GM12864 (cell line): ENCODE measurements around the gene AFDN.
"Not testable (repeated sequence)": the region's sequence is repeated elsewhere in the genome, so short reads cannot be mapped to it uniquely, and the experiment has no call there.

Experiments
- DNase-seq: peaks from one replicate; pipeline ENCODE4 v3.0.0-alpha.2; 2011; ENCODE audit warnings: low read depth
- H3K4me3 ChIP-seq: 2 replicates; pipeline ENCODE4 v1.5.1; 2011; ENCODE audit warnings: mild to moderate bottlenecking, low read depth, low read length, control low read depth
- TF ChIP-seq, protein P1 (sequence below): IDR thresholded peaks from 2 replicates; pipeline ENCODE4 v1.5.1; 2011; ENCODE audit warnings: low read depth, mild to moderate bottlenecking, moderate library complexity, low read length, control low read depth, inconsistent platforms; ENCODE audit errors: missing control alignments

Gene AFDN

DNA sequence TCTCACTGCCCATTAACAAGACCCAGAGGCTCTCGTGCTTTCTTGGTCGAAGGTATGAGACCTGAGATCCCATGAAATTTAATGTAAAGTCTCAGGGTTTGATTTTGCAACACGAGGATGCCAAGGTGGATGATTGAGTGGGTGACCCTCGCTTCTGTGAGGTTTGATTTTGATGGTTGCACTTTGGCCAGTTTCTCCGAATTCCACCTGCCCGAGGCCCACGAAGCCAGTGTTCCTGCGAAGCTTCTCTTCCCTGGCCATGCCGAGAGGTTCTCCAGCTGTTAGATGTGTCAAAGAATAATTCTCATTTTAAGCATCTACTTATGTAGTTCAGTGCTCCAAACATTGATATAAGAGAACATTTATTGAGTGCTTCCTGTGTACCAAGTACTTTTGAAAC is 170.9 kb downstream of the AFDN start, which contains the start of gene KIF25:
KIF25 (plus strand) TSS at position 30 of the 400 bp plus-strand sequence. CDS start 31,915 bp downstream, outside the sequence.
- no peak within 1 kb of the TSS for H3K4me3 ChIP-seq
- TF ChIP-seq, protein P1, sequence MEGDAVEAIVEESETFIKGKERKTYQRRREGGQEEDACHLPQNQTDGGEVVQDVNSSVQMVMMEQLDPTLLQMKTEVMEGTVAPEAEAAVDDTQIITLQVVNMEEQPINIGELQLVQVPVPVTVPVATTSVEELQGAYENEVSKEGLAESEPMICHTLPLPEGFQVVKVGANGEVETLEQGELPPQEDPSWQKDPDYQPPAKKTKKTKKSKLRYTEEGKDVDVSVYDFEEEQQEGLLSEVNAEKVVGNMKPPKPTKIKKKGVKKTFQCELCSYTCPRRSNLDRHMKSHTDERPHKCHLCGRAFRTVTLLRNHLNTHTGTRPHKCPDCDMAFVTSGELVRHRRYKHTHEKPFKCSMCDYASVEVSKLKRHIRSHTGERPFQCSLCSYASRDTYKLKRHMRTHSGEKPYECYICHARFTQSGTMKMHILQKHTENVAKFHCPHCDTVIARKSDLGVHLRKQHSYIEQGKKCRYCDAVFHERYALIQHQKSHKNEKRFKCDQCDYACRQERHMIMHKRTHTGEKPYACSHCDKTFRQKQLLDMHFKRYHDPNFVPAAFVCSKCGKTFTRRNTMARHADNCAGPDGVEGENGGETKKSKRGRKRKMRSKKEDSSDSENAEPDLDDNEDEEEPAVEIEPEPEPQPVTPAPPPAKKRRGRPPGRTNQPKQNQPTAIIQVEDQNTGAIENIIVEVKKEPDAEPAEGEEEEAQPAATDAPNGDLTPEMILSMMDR = no peak
- DNase-seq = no peak

DNA sequence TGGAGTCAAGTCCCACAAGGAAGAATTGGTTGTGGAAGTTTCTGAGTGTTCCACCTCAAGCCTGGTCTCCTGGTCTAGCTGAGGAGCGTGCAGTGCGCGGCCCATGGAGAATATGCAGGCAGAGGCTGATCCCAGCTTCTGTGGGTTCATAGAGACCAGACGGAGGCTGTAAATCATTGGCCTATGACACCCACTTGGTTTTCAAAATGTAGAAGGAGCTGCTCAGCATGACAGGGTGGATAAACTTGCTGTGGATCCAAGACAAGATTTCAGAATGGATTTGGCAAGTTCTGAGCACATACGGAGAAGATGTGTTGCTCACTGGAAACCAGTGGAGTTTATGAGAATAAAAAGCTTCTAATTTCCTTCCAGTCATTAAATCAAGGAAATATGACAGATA is 171.5 kb downstream of the AFDN start:
- no peak overlapping the region for H3K4me3 ChIP-seq
- TF ChIP-seq, protein P1 = no peak
- DNase-seq = no peak

DNA sequence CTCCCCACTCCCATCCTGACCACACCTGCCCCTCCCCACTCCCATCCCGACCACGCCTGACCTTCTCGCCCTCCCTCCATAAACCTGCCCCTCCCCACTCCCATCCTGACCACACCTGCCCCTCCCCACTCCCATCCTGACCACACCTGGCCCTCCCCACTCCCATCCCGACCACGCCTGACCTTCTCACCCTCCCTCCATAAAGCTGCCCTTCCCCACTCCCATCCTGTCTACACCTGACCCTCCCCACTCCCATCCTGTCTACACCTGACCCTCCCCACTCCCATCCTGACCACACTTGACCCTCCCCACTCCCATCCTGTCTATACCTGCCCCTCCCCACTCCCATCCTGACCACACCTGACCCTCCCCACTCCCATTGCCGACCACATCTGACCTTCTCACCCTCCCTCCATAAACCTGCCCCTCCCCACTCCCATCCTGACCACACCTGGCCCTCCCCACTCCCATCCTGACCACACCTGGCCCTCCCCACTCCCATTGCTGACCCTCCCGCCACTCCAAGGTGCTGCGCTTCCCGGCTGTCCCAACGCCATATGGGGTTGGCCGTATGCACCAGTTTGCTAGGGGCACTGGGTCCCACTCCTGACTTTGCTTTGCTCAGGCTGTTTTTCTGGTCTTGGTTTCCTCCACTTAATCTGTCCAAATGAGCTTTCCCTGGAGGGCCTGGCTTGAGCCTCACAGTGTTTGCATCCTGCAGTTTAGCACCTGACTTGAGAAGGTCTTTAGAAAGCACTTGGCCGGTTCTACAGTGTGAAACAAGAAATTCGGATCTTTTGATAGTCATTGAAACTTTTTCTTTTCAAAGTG is 173.7 kb downstream of the AFDN start:
- no peak for DNase-seq
- TF ChIP-seq, protein P1 = no peak
- no peak overlapping the region for H3K4me3 ChIP-seq

DNA sequence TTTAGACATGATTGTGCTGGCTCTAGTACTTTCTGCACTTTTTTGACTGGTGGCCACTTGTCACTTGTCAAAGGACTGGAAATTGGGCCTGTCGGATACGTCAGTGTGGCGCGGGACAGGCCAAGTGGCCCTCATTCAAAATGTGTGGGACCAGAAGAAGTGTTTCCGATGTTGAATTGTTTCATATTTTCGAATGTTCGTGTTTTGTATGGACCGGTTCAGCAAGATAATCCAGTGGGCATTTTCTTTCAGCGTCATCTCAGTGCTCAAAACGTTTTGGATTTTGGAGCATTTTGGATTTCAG is 174.3 kb downstream of the AFDN start:
- no peak overlapping the region for H3K4me3 ChIP-seq
- TF ChIP-seq, protein P1 = no peak
- DNase-seq = no peak

DNA sequence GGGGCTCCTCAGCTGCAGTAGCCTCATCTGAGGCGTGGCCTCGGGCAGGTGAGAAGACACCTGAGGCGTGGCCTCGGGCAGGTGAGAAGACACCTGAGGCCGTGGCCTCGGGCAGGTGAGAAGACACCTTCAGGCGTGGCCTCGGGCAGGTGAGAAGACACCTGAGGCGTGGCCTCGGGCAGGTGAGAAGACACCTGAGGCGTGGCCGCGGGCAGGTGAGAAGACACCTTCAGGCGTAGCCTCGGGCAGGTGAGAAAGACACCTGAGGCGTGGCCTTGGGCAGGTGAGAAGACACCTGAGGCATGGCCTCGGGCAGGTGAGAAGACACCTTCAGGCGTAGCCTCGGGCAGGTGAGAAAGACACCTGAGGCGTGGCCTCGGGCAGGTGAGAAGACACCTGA is 174.8 kb downstream of the AFDN start:
- DNase-seq, H3K4me3 ChIP-seq: not testable (repeated sequence)

DNA sequence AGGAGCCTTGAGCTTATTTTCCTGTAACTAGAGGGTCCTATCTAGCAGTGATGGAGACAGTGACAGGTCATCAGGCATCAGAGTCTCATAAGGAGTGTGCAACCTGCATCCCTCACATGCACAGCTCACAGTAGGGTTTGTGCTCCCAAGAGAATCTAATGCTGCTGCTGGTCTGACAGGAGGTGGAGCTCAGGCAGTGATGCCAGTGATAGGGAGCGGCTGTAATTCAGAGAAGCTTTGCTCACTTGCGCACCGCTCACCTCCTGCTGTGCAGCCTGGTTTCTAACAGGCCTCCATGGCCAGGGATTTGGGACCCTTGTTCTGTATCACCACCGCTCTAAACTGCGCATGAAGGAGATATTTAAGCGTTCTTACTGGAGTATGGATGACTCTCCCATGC is 176.1 kb downstream of the AFDN start:
- H3K4me3 ChIP-seq = no peak overlapping the region
- TF ChIP-seq, protein P1 = no peak
- DNase-seq = no peak

DNA sequence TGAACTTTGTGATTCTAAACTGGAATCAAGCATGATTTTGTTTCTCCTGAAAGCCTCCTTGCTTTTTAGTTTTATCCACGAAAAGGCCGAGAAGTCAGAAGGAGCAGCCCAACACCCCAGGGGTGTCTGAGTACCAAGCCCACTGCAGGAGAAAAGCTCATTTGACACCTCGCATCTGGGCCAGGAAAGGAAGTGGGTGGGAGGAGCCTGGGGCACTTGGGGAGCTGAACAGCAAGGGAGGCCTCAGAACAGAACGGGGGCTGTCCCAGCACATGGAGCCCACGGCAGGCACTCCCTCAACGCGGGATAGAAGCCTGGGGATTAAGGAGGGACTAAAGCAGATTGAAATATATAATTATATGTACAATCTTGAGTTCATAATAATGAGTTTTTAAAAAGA is 177.3 kb downstream of the AFDN start:
- DNase-seq = no peak
- TF ChIP-seq, protein P1 = no peak

More for the DNA sequence above, 177.3 kb downstream of the AFDN start:
- no peak overlapping the region for H3K4me3 ChIP-seq
